Hematopoietic multipotent progenitor cell treated with erythropoietin and hydrocortisone succinate and interleukin-3 and kit ligand, for 4 days (in vitro differentiated cells): ENCODE data around the gene SEC22A.
"Not testable (repeated sequence)": the region's sequence is repeated elsewhere in the genome, so short reads cannot be mapped to it uniquely, and the experiment has no call there.

Experiments
- DNase-seq: peaks from one replicate; pipeline ENCODE4 v3.0.0-alpha.2; 2015

SEC22A gene

GRCh38 chr3:123186695-123187094, 15.0 kb upstream of the SEC22A start:
- no peak for DNase-seq

- no peak for DNase-seq
These were observed 13.7 kb upstream of the SEC22A start for GRCh38 chr3:123188058-123188457.

- no peak for DNase-seq
These were observed 8.2 kb upstream of the SEC22A start for GRCh38 chr3:123193448-123194101.

- DNase-seq, result peak; percentile 19
These were observed 7.2 kb upstream of the SEC22A start for GRCh38 chr3:123194552-123194951.

GRCh38 chr3:123198372-123198771, 3.4 kb upstream of the SEC22A start:
- DNase-seq, result no peak

- no peak for DNase-seq
These were observed 553 bp upstream of the SEC22A start for GRCh38 chr3:123201223-123201556.

- DNase-seq, result peak; percentile 15
These were observed 708 bp downstream of the SEC22A start for GRCh38 chr3:123202451-123202850.

- no peak for DNase-seq
These were observed 17.2 kb downstream of the SEC22A start for GRCh38 chr3:123218990-123219389.

- DNase-seq, result not testable (repeated sequence)
These were observed 19.6 kb downstream of the SEC22A start for GRCh38 chr3:123221369-123221768.

- DNase-seq, result no peak
These were observed 23.3 kb downstream of the SEC22A start for GRCh38 chr3:123225016-123225415.

- no peak for DNase-seq
These were observed 24.8 kb downstream of the SEC22A start for GRCh38 chr3:123226549-123226948.

- DNase-seq, result peak; percentile 25
These were observed 27.4 kb downstream of the SEC22A start for GRCh38 chr3:123229145-123229544.

- DNase-seq, result no peak
These were observed 35.2 kb downstream of the SEC22A start for GRCh38 chr3:123236902-123237301.

GRCh38 chr3:123239186-123239585, 37.4 kb downstream of the SEC22A start:
- DNase-seq, result not testable (repeated sequence)

- DNase-seq, result peak; percentile 55
These were observed 38.0 kb downstream of the SEC22A start for GRCh38 chr3:123239756-123240155.

- DNase-seq, result peak; percentile 10
These were observed 42.4 kb downstream of the SEC22A start for GRCh38 chr3:123244128-123244527.

GRCh38 chr3:123246866-123247265, 45.1 kb downstream of the SEC22A start:
- no peak for DNase-seq

GRCh38 chr3:123256256-123256655, 54.5 kb downstream of the SEC22A start:
- no peak for DNase-seq

GRCh38 chr3:123258359-123258758, 56.6 kb downstream of the SEC22A start:
- no peak for DNase-seq

- DNase-seq, result peak; percentile 86
These were observed 57.2 kb downstream of the SEC22A start for GRCh38 chr3:123258811-123259420.

- DNase-seq, result no peak
These were observed 59.9 kb downstream of the SEC22A start for GRCh38 chr3:123261666-123262065.

- DNase-seq, result no peak
These were observed 60.5 kb downstream of the SEC22A start for GRCh38 chr3:123262226-123262625.

- no peak for DNase-seq
These were observed 61.1 kb downstream of the SEC22A start for GRCh38 chr3:123262868-123263267.

- no peak for DNase-seq
These were observed 62.2 kb downstream of the SEC22A start for GRCh38 chr3:123263941-123264340.

GRCh38 chr3:123267821-123268220, 66.1 kb downstream of the SEC22A start:
- DNase-seq, result peak; percentile 72
